Upper lobe of left lung (tissue), 6 donors: ENCODE measurements around the gene ASNSD1. TPM values are rescaled to one million over a fixed set of nuclear protein-coding genes. Genes with fewer than 3 reads are reported as not detected.

Source experiments
- ATAC-seq, 2 donors: fragments of 200-7000 bp; cut with Tn5 transposase; one replicate each; pipeline ENCODE4 v1.9.1; 2022; ENCODE audit warnings: mild to moderate bottlenecking in 2 of 2, moderate library complexity in 2 of 2; ENCODE audit not compliant: low FRiP score in 2 of 2
- DNase-seq, 2 donors: peaks; one replicate each; pipeline ENCODE4 v3.0.0-alpha.2; 2019 to 2020
- H3K27ac ChIP-seq, 4 donors: fragments of 200-600 bp; sonication (generic); one replicate each; pipeline ENCODE4 v1.5.1; 2016 to 2019
- H3K27me3 ChIP-seq, 4 donors: fragments of 200-600 bp; sonication (generic); one replicate each; pipeline ENCODE4 v1.5.1; 2017 to 2019
- H3K36me3 ChIP-seq, 4 donors: fragments of 200-600 bp; sonication (generic); one replicate each; pipeline ENCODE4 v1.5.1; 2016 to 2019
- H3K4me1 ChIP-seq, 4 donors: fragments of 200-600 bp; sonication (generic); one replicate each; pipeline ENCODE4 v1.5.1; 2018 to 2019
- H3K4me3 ChIP-seq, 4 donors: fragments of 200-600 bp; sonication (generic); one replicate each; pipeline ENCODE4 v1.5.1; 2017 to 2019; ENCODE audit warnings: mild to moderate bottlenecking in 2 of 4, moderate library complexity in 1 of 4
- H3K9me3 ChIP-seq, 4 donors: fragments of 200-600 bp; sonication (generic); one replicate each; pipeline ENCODE4 v1.5.1; 2018 to 2019
- EP300 ChIP-seq, 4 donors: sonication (generic); formaldehyde crosslinking; IDR thresholded peaks; one replicate each; pipeline ENCODE4 v1.5.1; 2017; ENCODE audit warnings: antibody characterized with exemption in 4 of 4, control low read depth in 2 of 4
- POLR2A ChIP-seq, 4 donors: fragments of 450-650 bp; IDR thresholded peaks; one replicate each; pipeline ENCODE4 v1.5.1; 2016 to 2017; ENCODE audit warnings: antibody characterized with exemption in 4 of 4, mild to moderate bottlenecking in 2 of 4
- POLR2AphosphoS5 ChIP-seq, 2 donors: sonication (generic); formaldehyde crosslinking; IDR thresholded peaks; one replicate each; pipeline ENCODE4 v1.5.1; 2017; ENCODE audit warnings: antibody characterized with exemption in 2 of 2
- WGBS, 2 donors: methylation state at CpG; one replicate each; pipeline ENCODE4 v1.1.5; 2017 to 2018; 5-methylcytosine and 5-hydroxymethylcytosine counted together
- total RNA-seq, 6 donors: library from RNA; depleted of rRNA in 4 of 6; stranded (reverse); fragments of >200 nt in 4 of 6; gene quantifications; one replicate each; pipeline versions ENCODE4 v1.1.0 to v1.2.1, GENCODE V29; 2016 to 2021
- TF ChIP-seq, protein P1 (sequence below), 6 experiments: fragments of 450-650 bp in 4 of 6; fragments of 200-600 bp in 2 of 6; sonication (generic) in 2 of 6; IDR thresholded peaks; one replicate each; pipeline ENCODE4 v1.5.1; 2016 to 2019; ENCODE audit warnings: antibody characterized with exemption in 6 of 6
- donor health status: DM: no; HTN: no; CAD: no; lungs with moderate emphysema.
- donor health status: DM: no; HTN: yes; CAD: no; lungs with severe emphysema.

The ASNSD1 gene
- total RNA-seq, 6 donors from 2014 or later = 29.5 to 49.6 (median 34.3) TPM

DNA sequence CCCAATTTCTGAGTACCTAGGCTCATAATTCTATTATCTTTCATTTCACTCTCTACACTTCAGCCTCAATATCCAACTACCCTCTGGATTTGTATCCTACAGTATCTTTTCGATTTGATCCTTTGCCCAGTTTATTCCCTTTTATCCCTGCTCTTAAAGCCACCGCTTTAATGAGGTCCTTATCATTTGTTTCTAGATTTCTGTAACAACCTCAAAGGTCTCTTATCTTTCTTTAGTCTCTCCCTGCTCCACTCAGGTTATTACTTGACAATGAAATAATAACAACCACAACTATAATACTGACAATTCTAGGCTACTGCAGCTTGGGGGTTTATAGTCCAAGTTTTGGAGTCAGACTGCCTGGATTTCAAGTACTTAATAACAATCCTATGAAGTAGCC lies 25.9 kb upstream of the ASNSD1 start:
- H3K27me3 ChIP-seq = no peaks in the 10 kb centered on the region
- 61 to 63% methylated on average over 2 of the region's 2 CpGs for WGBS, 2 donors
- no peaks in the 10 kb centered on the region for H3K9me3 ChIP-seq
- H3K27ac ChIP-seq = no peak overlapping the region
- no peak for TF ChIP-seq EP300 (IDR thresholded peaks at IDR 0.05)
- no peak for TF ChIP-seq POLR2AphosphoS5 (IDR thresholded peaks at IDR 0.05)
- TF ChIP-seq, protein P1, sequence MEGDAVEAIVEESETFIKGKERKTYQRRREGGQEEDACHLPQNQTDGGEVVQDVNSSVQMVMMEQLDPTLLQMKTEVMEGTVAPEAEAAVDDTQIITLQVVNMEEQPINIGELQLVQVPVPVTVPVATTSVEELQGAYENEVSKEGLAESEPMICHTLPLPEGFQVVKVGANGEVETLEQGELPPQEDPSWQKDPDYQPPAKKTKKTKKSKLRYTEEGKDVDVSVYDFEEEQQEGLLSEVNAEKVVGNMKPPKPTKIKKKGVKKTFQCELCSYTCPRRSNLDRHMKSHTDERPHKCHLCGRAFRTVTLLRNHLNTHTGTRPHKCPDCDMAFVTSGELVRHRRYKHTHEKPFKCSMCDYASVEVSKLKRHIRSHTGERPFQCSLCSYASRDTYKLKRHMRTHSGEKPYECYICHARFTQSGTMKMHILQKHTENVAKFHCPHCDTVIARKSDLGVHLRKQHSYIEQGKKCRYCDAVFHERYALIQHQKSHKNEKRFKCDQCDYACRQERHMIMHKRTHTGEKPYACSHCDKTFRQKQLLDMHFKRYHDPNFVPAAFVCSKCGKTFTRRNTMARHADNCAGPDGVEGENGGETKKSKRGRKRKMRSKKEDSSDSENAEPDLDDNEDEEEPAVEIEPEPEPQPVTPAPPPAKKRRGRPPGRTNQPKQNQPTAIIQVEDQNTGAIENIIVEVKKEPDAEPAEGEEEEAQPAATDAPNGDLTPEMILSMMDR (IDR thresholded peaks at IDR 0.05) = no peak
- TF ChIP-seq POLR2A (IDR thresholded peaks at IDR 0.05) = no peak
- DNase-seq (no peak), ATAC-seq (no peak)
- no peaks in the 10 kb centered on the region for H3K36me3 ChIP-seq
- no peaks in the 10 kb centered on the region for H3K4me1 ChIP-seq
- H3K4me3 ChIP-seq = no peak overlapping the region

DNA sequence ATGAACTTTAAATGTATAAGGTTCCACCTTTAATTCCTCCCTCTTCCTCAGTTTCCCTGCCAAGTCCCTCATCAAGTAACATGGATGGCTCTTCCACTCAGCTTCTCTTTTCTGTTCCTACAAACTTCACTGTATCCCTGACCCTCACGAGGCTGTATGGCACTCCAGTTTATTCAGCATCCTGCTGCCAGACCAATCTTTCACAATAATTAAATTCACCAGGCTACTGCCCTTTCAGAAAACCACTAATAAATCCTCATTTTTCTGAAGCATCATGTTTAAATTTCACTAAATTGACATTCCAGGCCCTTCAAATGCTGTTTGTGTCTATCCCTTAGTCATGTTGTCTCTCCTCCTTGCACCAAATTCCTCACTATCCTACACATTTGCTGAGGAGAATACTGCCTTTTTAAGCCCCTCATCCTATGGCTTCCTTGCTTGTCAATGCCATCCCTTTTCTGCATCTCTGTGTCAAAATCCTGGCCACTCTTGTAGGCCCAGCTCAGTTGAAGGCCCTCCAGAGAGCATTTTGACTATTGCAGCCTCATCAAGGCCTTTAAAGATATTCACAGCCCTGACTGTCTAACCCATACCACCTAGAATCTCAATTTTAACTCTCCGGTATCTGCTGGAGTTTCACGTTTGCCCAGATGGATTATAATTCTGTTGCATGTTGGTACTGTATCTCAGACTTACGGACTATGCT lies 22.8 kb upstream of the ASNSD1 start:
- H3K9me3 ChIP-seq = no peaks in the 10 kb centered on the region
- DNase-seq = no peak
- no peaks in the 10 kb centered on the region for H3K27me3 ChIP-seq
- 95 to 98% methylated on average over 4 of the region's 4 CpGs for WGBS, 2 donors
- no peaks in the 10 kb centered on the region for H3K4me1 ChIP-seq
- no peaks in the 10 kb centered on the region for H3K36me3 ChIP-seq
- ATAC-seq = no peak
- TF ChIP-seq, protein P1 (IDR thresholded peaks at IDR 0.05) = no peak
- TF ChIP-seq EP300 (IDR thresholded peaks at IDR 0.05) = no peak
- no peak for TF ChIP-seq POLR2AphosphoS5 (IDR thresholded peaks at IDR 0.05)
- no peak for TF ChIP-seq POLR2A (IDR thresholded peaks at IDR 0.05)
- no peak overlapping the region for H3K4me3 ChIP-seq
- no peak overlapping the region for H3K27ac ChIP-seq

DNA sequence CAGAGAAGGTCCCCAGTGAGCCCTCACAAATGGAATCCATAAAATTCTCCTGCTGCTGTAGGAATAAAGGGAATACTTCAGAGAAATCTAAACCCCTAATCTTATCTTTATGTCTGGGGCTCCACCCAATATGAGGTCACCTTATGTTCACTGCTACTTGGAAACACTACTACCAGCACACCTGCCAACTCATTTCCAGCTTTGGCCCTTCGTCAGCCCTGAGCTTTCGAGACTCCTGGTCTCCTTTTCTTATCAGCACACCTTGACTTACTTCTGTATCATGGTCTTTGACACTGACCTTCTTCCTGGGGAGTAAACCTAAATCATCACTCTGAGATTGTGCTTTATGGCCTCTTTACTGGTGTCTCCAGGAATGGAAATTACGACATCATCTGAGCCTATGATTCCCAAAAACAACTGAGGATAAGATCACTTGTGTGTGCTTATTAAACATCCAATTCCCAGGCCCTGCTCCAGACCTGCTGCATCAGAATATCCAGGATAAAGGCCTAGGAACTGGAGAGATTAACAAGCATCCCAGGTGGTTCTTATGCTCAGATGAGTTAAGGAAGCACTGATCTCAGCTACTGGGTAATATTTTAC lies 22.2 kb upstream of the ASNSD1 start:
- Histone ChIP-seq H3K27ac (no peak overlapping the region), H3K9me3 (no peaks in the 10 kb centered on the region), H3K4me3 (no peak overlapping the region), H3K27me3 (no peaks in the 10 kb centered on the region), H3K4me1 (no peaks in the 10 kb centered on the region), H3K36me3 (no peaks in the 10 kb centered on the region)
- TF ChIP-seq, protein P1 (IDR thresholded peaks at IDR 0.05) = no peak
- TF ChIP-seq POLR2A (IDR thresholded peaks at IDR 0.05) (no peak), POLR2AphosphoS5 (IDR thresholded peaks at IDR 0.05) (no peak), EP300 (IDR thresholded peaks at IDR 0.05) (no peak)
- DNase-seq = no peak
- peak in 1 of 2 donors; percentile 35 for ATAC-seq
- WGBS, 2 donors = 58 to 59% methylated on average over 3 of the region's 3 CpGs

DNA sequence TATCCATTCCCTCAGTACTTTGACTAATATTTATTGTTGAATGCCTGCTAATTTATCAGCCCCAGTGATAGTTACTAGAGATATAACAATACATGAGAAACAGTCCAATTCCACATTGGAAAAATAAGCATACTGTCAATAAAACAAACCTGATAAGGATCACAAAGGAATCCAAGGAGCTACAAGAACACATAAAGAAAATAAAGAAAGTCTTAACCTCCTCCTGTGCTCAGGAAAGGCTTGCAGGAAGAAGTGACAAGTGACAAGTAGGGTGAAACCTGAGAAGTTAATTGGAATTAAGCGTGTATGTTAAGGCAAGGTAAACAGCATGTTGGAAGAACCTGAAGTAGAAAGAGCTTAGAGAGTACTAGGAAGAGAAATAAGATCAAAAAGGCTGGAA lies 20.3 kb upstream of the ASNSD1 start:
- WGBS, 2 donors = 49 to 68% methylated on average over 1 of the region's 1 CpG
- ATAC-seq (no peak), DNase-seq (no peak)
- Histone ChIP-seq H3K9me3 (no peaks in the 10 kb centered on the region), H3K4me3 (no peak overlapping the region), H3K27ac (no peak overlapping the region), H3K4me1 (no peaks in the 10 kb centered on the region), H3K36me3 (no peaks in the 10 kb centered on the region), H3K27me3 (no peaks in the 10 kb centered on the region)
- TF ChIP-seq POLR2A (IDR thresholded peaks at IDR 0.05) = no peak
- no peak for TF ChIP-seq POLR2AphosphoS5 (IDR thresholded peaks at IDR 0.05)
- TF ChIP-seq, protein P1 (IDR thresholded peaks at IDR 0.05) = no peak
- TF ChIP-seq EP300 (IDR thresholded peaks at IDR 0.05) = no peak

DNA sequence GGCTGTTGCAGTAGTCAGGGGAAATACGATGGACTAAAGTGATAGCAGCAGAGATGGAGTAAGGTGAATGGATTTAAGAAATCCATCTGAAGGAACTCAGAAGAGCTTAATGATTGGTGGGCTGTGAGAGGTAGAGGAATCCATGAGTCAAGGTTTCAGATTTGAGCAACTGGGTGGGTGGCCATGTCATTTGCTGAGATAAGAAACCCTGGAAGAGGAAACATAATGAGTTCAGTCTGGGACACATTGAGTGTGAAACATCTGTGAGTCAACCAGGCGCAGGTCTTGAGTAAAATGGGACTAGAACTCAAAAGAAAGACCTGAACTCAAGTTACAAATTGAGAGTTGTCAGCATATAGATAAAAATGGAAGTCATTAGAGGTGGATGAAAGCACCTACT lies 19.7 kb upstream of the ASNSD1 start:
- DNase-seq (no peak), ATAC-seq (no peak)
- TF ChIP-seq, protein P1 (IDR thresholded peaks at IDR 0.05) = no peak
- TF ChIP-seq POLR2AphosphoS5 (IDR thresholded peaks at IDR 0.05) (no peak), POLR2A (IDR thresholded peaks at IDR 0.05) (no peak), EP300 (IDR thresholded peaks at IDR 0.05) (no peak)
- Histone ChIP-seq H3K36me3 (no peaks in the 10 kb centered on the region), H3K4me1 (no peaks in the 10 kb centered on the region), H3K9me3 (no peaks in the 10 kb centered on the region), H3K4me3 (no peak overlapping the region), H3K27ac (no peak overlapping the region), H3K27me3 (no peaks in the 10 kb centered on the region)
- WGBS, 2 donors = 76 to 84% methylated on average over 2 of the region's 2 CpGs
